ENCODE results near the gene ERC2.
A peak's percentile ranks its signal among the peaks of the same experiment; 100 is the strongest.

Gene ERC2

GRCh38 chr3:55620351-55621025 is 847.8 kb downstream of the ERC2 start:
- peak; percentile 89 for DNase-seq (ENCODE audit: low read depth)

GRCh38 chr3:55619046-55619808 is 849.0 kb downstream of the ERC2 start:
- DNase-seq (ENCODE audit: low read depth) = no peak

GRCh38 chr3:55617385-55617784 is 850.9 kb downstream of the ERC2 start:
- DNase-seq (ENCODE audit: low read depth) = no peak

- no peak for DNase-seq (ENCODE audit: low read depth)
These were observed 851.5 kb downstream of the ERC2 start for GRCh38 chr3:55616803-55617202.

- no peak for DNase-seq (ENCODE audit: low read depth)
These were observed 852.5 kb downstream of the ERC2 start for GRCh38 chr3:55615694-55616295.

- DNase-seq (ENCODE audit: low read depth) = peak; percentile 58
These were observed 853.1 kb downstream of the ERC2 start for GRCh38 chr3:55615039-55615693.

GRCh38 chr3:55611121-55611520 is 857.1 kb downstream of the ERC2 start:
- DNase-seq (ENCODE audit: low read depth) = no peak

- no peak for DNase-seq (ENCODE audit: low read depth)
These were observed 858.9 kb downstream of the ERC2 start for GRCh38 chr3:55609230-55609827.

GRCh38 chr3:55608301-55608937 is 859.8 kb downstream of the ERC2 start:
- DNase-seq (ENCODE audit: low read depth) = no peak

GRCh38 chr3:55607844-55608243 is 860.4 kb downstream of the ERC2 start:
- peak; percentile 38 for DNase-seq (ENCODE audit: low read depth)

GRCh38 chr3:55607175-55607574 is 861.1 kb downstream of the ERC2 start:
- no peak for DNase-seq (ENCODE audit: low read depth)

- no peak for DNase-seq (ENCODE audit: low read depth)
These were observed 862.6 kb downstream of the ERC2 start for GRCh38 chr3:55605443-55606236.

GRCh38 chr3:55604846-55605245 is 863.4 kb downstream of the ERC2 start:
- no peak for DNase-seq (ENCODE audit: low read depth)

- DNase-seq (ENCODE audit: low read depth) = no peak
These were observed 863.9 kb downstream of the ERC2 start for GRCh38 chr3:55604402-55604801.

- no peak for DNase-seq (ENCODE audit: low read depth)
These were observed 866.7 kb downstream of the ERC2 start for GRCh38 chr3:55601366-55602080.

GRCh38 chr3:55598224-55598623 is 870.0 kb downstream of the ERC2 start:
- DNase-seq (ENCODE audit: low read depth) = peak; percentile 47

- no peak for DNase-seq (ENCODE audit: low read depth)
These were observed 870.6 kb downstream of the ERC2 start for GRCh38 chr3:55597641-55598040.

- no peak for DNase-seq (ENCODE audit: low read depth)
These were observed 872.1 kb downstream of the ERC2 start for GRCh38 chr3:55596212-55596611.

GRCh38 chr3:55595420-55595819 is 872.8 kb downstream of the ERC2 start:
- no peak for DNase-seq (ENCODE audit: low read depth)

- no peak for DNase-seq (ENCODE audit: low read depth)
These were observed 875.7 kb downstream of the ERC2 start for GRCh38 chr3:55592572-55592971.
